Measurements from ENCODE around the gene PNPO.
"Not testable (repeated sequence)": the region's sequence is repeated elsewhere in the genome, so short reads cannot be mapped to it uniquely, and the experiment has no call there.

The PNPO gene

DNA sequence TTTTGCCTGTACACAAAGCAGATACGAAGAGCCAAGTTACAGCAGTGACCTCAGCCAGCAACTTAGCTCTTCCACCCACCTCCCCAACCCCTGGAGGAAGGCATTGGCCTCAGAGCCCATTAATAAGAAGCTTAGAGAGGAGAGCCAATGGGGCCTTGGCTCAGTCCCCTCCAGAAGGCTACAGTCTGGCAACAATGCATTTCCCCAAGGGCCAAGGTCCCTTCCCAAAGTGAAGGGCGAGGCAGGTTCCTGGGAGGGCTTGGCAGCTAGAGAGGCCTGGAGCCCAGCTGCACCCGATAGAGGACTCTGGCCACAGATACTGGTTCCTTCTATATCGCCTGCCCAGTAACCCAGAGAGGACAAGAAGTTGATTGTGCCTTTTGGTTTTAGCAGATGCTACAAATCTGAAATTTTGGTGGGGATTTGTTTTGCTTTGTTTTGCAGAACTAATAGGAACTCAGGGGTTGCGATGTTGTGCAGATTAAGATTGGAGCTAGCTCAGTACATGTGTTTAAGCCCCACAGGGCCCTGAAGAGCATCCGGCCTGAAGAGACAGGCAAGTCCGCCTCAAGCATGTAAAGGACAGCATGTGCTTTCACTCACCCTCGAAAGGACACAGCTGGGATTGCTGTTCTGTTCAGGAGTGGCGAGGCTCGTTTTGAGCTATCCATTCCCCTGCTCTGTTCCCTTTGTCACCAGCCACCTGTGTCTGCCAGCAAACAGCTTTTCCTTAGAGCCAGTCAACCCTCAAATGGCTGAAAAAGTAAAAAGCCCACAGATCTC lies 12.0 kb upstream of the PNPO start:
- Histone ChIP-seq H3K4me3 (no peak overlapping the region), H3K27ac (no peak overlapping the region)
- TF ChIP-seq, protein P1, sequence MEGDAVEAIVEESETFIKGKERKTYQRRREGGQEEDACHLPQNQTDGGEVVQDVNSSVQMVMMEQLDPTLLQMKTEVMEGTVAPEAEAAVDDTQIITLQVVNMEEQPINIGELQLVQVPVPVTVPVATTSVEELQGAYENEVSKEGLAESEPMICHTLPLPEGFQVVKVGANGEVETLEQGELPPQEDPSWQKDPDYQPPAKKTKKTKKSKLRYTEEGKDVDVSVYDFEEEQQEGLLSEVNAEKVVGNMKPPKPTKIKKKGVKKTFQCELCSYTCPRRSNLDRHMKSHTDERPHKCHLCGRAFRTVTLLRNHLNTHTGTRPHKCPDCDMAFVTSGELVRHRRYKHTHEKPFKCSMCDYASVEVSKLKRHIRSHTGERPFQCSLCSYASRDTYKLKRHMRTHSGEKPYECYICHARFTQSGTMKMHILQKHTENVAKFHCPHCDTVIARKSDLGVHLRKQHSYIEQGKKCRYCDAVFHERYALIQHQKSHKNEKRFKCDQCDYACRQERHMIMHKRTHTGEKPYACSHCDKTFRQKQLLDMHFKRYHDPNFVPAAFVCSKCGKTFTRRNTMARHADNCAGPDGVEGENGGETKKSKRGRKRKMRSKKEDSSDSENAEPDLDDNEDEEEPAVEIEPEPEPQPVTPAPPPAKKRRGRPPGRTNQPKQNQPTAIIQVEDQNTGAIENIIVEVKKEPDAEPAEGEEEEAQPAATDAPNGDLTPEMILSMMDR (IDR thresholded peaks at IDR 0.05) = no peak
- no peak for DNase-seq (ENCODE audit: low spot score)

DNA sequence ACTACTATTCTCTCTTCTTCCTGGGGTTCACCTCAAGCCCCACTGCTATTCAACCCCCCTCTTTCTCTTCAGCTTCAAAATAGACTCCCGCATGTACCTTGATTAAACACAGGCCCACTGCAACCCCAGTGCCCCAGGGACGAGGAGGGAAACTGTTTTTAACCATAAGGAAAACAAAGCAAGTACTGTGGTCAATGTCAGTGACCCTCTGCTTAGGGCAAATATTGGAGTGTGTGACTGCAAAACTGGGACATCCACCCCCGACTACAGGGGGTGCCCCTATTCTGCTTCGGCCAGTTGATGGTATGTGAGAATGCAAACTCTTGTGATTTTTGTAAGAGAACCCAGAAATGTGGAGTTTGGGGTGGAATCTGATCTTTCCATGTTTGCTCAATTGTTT lies 9.5 kb upstream of the PNPO start:
- no peak overlapping the region for H3K27ac ChIP-seq
- no peak for DNase-seq (ENCODE audit: low spot score)
- TF ChIP-seq, protein P1 (IDR thresholded peaks at IDR 0.05) = no peak
- H3K4me3 ChIP-seq = no peak overlapping the region

DNA sequence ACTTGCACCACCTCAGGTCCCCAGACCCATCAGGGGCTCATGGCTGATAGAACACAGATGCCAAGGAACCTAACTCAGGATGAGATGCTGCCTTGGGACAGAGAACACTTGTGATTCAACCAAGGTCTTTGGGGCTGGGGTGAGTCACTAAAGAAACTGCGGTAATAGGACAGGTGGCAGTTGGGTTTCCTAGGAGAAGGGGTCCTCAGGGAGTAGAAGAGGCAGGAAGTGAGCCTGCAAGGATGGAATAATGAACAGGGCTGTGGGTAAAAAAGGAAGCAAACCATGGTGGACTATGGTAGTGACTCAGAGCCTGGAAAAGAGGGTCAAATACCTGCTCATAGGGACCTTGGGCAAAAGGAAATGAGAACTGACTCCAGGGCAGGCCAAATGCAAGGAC lies 6.5 kb upstream of the PNPO start:
- Histone ChIP-seq H3K27ac (no peak overlapping the region), H3K4me3 (no peak overlapping the region)
- DNase-seq (ENCODE audit: low spot score) = no peak
- TF ChIP-seq, protein P1 (IDR thresholded peaks at IDR 0.05) = no peak

DNA sequence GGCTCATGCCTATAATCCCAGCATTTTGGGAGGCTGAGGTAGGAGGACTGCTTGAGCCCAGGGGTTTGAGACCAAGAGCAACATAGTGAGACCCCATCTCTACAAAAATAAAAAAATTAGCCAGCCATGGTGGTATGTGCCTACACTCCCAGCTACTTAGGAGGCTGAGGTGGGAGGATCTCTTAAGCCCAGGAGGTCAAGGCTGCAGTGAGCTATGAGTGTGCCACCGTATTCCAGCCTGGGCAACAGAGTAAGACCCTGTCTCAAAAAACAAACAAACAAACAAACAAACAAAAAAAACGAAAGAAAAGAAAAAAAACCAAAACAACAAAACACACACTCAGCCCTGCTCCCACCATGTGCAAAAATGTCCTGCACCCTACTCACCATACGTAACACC lies 5.9 kb upstream of the PNPO start:
- H3K27ac ChIP-seq; DNase-seq (ENCODE audit: low spot score); H3K4me3 ChIP-seq: not testable (repeated sequence)

DNA sequence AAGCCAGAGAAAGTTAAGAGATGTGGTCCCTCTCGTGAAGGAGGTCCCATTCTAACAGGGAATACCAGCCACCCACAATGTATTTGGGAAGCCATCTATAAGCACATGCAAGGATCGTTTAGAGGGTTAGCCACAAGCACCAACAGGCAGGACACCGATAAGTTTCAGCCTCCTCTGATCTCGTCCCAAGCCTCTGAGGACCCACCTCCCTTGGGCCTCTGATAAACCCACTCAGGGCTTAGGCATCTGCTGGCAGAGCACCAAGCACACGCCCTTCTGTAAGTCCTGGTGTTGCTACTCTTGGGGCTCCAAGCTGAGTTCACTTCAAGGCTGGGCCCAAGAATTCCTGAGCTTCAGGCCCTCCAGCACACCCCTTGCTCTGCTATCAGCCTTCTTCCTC lies 5.4 kb upstream of the PNPO start:
- H3K4me3 ChIP-seq = no peak overlapping the region
- no peak for DNase-seq (ENCODE audit: low spot score)
- H3K27ac ChIP-seq = no peak overlapping the region
- TF ChIP-seq, protein P1 (IDR thresholded peaks at IDR 0.05) = no peak

DNA sequence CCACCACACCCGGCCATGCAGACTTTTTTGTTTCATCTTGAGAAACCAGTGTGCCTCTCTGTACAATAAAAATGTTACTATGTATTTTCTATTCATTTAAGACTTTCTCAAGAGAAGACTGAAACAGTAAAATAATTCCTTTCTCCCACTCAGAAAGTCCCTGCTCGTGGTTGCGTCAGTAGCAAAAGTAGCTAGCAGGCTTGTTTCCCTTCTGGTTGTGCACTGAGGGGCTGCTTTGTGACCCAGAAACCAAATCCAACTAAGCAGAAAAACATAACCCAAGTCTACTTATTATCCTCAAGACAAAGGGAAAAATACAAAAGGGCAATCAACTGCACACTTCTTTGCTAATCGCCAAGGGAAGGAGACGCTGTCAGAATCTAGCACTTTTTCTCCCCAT lies 3.4 kb upstream of the PNPO start:
- TF ChIP-seq, protein P1 (IDR thresholded peaks at IDR 0.05) = no peak
- Histone ChIP-seq H3K27ac (no peak overlapping the region), H3K4me3 (no peak overlapping the region)
- DNase-seq (ENCODE audit: low spot score) = no peak

DNA sequence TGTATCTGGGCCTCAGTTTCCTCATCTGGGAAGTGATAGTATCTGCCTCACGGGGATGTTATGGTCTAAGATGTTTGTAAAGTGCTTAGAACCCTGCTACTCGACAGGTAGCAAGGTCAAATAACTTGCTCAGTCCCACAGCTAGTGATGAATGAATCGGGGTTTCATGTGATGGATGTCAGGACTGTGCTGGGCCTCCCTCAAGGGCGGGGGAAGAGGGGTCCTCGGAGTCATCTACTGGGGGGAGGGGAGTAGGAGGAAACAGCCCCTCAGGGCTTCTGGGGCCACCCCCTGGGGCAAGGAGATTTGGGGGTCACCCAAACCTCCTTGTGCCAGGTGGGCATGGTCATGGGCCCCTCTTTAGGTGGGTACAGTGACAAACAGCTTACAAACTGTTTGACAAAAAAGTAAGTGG lies 732 bp downstream of the PNPO start:
- TF ChIP-seq, protein P1 (IDR thresholded peaks at IDR 0.05) = no peak
- Histone ChIP-seq H3K27ac (peak overlapping the region; percentile 66 to 88), H3K4me3 (peak overlapping the region; percentile 87)
- DNase-seq (ENCODE audit: low spot score) = no peak
